DMS53 (cell line): ENCODE measurements around the gene MAST4.
"Not testable (repeated sequence)": the region's sequence is repeated elsewhere in the genome, so short reads cannot be mapped to it uniquely, and the experiment has no call there.

Experiments
- DNase-seq: peaks from one replicate; lab custom pipeline; 2025; lab: John Stamatoyannopoulos, UW

The MAST4 gene

GRCh38 chr5:66646570-66646969 is 50.4 kb downstream of the MAST4 start:
- no peak for DNase-seq

DNA sequence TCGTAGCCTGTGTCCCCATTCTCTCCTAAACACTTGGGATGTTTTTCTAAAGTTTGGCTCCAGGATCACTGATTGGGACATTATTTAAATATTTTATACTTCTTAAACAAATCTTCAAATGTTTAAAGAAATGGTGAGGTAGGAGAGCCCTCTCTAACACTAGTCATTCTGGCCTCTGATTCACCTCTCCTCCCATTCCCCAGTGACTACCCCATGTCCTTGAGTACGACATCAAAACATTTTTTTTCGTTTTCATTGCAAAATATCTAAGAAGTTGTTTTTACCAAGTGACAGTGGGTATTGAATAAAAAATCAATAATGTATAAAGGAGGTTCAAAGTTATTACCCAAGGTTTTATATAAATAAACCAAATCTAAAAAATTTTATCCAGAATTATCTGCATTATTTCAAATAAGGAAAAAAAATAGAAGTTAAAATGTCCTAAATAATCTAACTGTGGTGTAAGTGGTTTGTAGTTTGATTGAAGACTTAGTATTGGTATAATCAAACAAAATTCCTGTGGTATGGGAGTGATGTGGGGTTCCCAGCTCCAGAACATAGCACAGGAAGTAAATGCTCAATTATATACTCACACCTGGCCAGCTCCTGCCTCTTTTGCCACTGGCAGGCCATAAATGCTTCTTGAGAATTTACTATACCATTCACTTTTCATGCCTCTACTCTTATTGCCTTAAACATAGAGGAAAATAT is 51.1 kb downstream of the MAST4 start:
- peak; percentile 25 for DNase-seq

GRCh38 chr5:66652818-66653217 is 56.6 kb downstream of the MAST4 start:
- DNase-seq = peak; percentile 21

- DNase-seq = peak; percentile 68
These were observed 57.1 kb downstream of the MAST4 start for GRCh38 chr5:66653325-66653724.

- DNase-seq = no peak
These were observed 59.5 kb downstream of the MAST4 start for GRCh38 chr5:66655395-66656324.

GRCh38 chr5:66658516-66658915 is 62.3 kb downstream of the MAST4 start:
- no peak for DNase-seq

DNA sequence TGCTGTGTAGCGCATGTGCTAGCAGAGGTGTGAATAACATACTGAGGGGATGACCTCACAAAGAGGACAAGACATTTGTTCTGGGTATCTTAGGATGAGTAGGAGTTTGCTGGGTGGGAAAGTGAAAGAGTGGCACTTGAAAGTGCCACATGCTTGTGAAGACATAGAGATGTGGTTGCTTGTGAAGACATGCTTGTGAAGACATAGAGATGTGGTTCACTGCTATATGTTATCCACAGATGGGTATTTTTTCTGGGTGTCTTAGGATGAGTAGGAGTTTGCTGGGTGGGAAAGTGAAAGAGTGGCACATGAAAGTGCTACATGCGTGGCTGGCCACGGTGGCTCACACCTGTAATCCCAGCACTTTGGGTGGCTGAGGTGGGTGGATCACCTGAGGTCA is 63.6 kb downstream of the MAST4 start:
- no peak for DNase-seq

- DNase-seq = no peak
These were observed 64.2 kb downstream of the MAST4 start for GRCh38 chr5:66660396-66660795.

DNA sequence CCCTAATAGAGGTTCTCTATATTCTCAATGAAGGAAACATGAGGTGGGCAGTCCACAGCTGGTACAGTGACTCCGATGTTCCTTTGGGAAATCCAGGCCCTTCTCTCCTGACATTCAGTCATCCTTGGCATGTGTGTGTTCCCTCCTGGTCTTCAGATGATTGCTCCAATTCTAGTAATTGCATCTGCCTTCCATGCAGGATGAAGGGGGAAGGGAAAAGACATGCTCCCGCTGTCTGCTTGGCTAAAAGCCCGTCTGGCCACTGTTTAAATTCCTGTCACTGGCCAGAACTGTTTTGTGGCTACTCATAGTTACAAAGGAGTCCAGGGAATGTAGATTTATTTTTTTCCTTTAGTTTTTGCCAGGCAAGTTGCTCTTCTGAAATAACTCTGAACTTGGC is 65.0 kb downstream of the MAST4 start:
- DNase-seq = no peak

- DNase-seq = peak; percentile 60
These were observed 70.6 kb downstream of the MAST4 start for GRCh38 chr5:66666778-66667177.

DNA sequence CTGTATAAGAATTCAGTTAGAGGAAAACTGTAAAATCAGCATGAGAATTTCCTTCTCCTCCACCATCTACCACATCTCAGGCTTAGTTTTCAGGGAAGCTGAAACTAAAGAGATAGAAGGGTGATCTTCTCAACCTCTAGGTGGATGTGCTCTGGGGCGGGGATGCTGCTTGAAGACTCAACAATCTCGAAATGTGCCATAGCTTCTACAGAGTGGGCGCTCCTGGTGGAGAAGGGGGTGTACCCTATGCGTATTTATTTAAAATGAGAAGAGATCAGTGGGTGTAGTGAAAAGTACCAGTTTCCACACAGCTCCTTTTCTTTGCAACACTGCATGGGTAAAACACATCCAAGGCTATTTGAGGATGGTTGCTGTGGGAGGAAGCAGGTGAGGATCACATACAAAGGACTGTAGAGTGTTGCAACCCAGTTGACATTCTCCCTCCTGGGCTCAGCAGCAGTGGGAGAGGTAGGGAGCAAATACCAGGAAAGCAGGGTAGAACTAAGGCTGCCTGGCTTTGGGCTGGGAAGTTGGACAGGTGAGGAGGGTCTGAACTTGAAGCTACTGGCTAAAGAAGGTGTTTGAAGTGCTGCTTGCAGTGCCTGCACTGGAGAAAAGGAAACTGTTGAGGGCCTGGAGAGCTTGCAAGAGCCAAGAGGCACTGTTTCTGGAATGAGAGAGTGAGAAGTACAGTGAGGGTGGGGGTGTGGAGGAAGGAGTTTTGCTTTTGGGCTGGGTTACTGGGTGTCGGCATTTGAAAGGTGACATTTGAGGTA is 73.1 kb downstream of the MAST4 start:
- DNase-seq = no peak

DNA sequence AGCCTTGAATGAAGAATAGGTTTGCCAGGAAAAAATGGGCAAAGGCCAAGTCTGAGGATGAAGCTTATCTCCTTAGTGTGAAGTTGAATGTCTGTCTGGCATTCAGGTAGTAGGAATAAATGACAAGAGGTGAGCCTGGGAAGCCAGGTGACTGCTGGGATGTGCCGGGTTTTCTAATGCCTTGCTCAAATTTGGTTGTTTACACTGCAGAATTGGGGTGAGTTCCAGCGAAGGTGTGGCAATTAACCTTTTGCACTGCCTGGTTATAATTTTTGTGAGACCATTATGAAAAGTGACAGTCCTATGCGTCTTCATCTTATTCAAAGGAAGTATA is 73.6 kb downstream of the MAST4 start:
- DNase-seq = no peak

GRCh38 chr5:66671305-66671704 is 75.1 kb downstream of the MAST4 start:
- DNase-seq = no peak

GRCh38 chr5:66674802-66675201 is 78.6 kb downstream of the MAST4 start:
- no peak for DNase-seq

- DNase-seq = no peak
These were observed 79.2 kb downstream of the MAST4 start for GRCh38 chr5:66675406-66675805.

- no peak for DNase-seq
These were observed 84.0 kb downstream of the MAST4 start for GRCh38 chr5:66680221-66680620.

GRCh38 chr5:66680804-66681203 is 84.6 kb downstream of the MAST4 start:
- DNase-seq = peak; percentile 11

DNA sequence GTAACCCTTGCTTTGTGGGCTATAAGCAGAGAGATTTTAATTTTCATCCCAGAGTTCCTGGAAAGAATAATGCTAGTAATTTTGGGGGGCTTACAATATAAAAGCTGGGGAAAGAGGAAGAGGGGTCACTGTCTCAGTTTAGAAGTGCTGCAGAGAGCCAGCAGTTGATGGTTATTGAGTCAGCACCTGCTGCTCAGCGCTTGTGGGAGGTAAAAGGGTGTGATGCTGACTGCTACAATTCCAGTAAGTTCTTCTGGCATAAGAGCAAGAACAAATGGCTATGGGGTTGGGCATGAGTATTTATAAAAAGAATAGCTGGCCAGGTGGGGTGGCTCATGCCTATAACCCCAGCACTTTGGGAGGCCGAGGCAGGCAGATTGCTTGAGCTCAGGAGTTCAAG is 88.5 kb downstream of the MAST4 start:
- DNase-seq = no peak

GRCh38 chr5:66689522-66690220 is 93.5 kb downstream of the MAST4 start:
- no peak for DNase-seq

- no peak for DNase-seq
These were observed 97.8 kb downstream of the MAST4 start for GRCh38 chr5:66694036-66694435.

DNA sequence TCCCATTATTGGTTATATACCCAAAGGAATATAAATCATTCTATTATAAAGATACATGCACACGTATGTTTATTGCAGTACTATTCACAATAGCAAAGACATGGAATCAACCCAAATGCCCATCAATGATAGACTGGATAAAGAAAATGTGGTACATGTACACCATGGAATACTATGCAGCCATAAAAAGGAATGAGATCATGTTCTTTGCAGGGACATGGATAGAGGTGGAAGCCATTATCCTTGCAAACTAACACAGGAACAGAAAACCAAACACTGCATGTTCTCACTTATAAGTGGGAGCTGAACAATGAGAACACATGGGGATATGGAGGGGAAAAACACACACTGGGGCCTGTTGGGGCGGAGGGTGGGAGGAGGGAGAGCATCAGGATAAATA is 99.6 kb downstream of the MAST4 start:
- not testable (repeated sequence) for DNase-seq
